HG02938 (cell line): ENCODE results near the gene FFAR3.
"Not testable (repeated sequence)": the region's sequence is repeated elsewhere in the genome, so short reads cannot be mapped to it uniquely, and the experiment has no call there.

Experiments
- ATAC-seq: cut with Tn5 transposase; IDR thresholded peaks from one replicate; pipeline ENCODE4 v1.9.1; 2021; ENCODE audit warnings: mild to moderate bottlenecking, moderate library complexity; ENCODE audit not compliant: unreplicated experiment

FFAR3 gene

DNA sequence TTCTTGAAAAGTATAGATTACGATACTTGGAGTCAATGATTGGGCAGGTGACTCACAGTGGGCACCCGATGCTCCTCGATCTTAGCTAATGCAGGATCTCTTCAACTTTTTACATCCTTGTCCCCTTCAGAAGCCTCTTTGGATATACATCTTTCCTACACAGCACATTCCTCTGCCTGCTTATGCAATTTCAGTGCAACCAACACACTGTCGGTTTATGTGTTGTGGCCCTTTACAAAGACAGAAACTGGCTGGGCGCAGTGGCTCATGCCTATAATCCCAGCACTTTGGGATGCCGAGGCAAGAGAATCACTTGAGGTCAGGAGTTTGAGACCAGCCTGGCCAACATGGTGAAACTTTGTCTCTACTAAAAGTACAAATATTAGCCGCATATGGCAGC, 15.2 kb downstream of the FFAR3 start:
- ATAC-seq = no peak

DNA sequence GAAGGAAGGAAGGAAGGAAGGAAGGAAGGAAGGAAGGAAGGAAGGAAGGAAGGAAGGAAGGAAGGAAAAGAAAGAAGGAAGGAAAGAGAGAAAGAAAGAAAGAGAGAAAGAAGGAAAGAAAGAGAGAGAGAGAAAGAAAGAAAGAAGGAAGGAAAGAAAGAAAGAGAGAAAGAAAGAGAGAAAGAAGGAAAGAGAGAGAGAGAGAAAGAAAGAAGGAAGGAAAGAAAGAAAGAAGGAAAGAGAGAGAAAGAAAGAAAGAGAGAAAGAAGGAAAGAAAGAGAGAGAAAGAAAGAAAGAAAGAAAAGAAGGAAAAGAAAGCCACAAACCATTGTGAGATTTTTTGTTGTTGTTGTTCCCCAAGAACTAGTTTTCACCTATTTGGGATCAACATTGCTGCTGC, 15.8 kb downstream of the FFAR3 start:
- not testable (repeated sequence) for ATAC-seq

DNA sequence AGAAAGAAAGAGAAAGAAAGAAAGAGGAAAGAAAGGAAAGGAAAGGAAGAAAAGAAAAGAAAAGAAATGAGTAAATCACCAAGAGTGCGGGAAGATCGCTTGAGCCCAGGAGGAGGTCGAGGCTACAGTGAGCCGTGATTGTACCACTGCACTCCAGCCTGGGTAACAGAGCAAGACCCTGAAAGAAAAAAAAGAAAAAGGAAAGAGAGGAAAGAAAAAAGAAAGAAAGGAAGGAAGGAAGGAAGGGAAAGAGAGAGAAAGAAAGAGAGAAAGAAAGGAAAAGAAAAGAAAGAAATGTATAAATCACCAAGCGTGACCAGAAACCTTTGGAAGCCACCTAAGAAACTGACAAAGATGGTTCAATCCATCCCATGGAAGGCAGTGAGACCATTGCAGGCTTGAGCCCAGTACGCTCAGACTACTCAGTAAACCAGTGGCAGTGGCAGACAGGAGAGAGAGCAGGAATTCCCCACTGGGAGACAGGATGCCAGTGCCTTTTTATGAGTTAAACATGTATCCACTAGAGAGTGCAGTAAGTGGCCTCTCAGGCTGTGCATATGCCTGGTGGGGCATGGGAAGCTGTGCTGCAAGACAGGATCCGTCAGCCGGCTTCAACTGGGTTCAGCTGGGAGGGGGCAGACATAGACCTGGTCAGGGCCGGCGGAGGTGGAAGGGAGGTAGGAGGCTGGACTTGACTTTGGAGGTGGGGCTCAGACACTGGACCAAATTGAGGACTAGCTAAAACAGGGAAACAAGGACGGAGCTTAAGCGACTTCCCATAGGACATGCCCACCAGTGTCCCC, 17.4 kb downstream of the FFAR3 start:
- ATAC-seq = no peak

DNA sequence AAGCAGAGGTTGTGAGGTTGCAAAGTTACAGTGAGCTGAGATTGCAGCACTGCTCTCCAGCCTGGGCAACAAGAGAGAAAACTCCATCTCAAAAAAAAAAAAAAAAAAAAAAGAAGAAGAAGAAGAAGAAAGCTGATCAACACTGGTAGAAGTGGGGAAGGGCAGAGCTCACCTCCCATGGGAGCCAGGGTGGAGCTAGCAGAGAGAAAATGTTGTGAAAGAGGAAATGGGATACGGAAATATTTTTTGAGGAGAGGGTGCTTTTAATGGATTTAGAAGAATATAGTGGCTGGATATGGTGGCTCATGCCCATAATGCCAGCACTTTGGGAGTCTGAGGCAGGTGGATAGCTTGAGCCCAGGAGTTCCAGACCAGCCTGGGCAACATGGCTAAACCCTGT, 19.4 kb downstream of the FFAR3 start:
- ATAC-seq = no peak

DNA sequence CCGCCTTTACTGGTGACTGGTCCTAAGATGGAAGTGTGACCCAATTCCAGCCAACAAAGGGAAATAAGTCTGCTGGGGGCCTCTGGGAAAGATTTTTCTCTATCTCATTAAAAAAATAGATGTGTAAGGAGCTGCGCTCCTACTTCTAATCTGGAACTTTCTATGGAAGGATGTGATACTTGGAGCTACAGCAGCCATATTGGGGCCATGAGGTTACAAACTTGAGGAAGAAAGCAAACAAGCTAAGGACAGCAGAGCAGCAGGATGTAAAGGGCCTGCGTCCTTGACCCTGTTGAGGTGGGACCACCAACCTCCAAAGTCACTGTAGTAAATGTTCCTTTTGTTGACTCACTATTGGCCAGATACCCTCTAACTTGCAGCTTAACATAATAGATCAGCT, 20.1 kb downstream of the FFAR3 start:
- ATAC-seq = no peak

DNA sequence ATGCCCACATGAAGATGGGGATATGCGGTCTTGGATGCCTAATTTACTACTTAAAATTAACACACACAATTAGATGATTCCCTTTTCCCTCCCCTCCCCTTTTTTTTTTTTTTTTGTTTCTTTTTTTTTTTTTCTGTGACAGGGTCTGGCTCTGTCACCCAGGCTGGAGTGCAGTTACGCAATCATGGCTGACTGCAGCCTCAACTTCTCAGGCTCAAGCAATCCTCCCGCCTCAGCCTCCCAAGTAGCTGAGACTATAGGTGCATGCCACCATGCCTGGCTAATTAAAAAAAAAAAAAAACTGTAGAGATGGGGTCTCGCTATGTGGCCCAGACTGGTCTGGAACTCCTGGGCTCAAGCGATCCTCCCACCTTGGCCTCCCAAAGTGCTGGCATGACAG, 21.3 kb downstream of the FFAR3 start:
- not testable (repeated sequence) for ATAC-seq

DNA sequence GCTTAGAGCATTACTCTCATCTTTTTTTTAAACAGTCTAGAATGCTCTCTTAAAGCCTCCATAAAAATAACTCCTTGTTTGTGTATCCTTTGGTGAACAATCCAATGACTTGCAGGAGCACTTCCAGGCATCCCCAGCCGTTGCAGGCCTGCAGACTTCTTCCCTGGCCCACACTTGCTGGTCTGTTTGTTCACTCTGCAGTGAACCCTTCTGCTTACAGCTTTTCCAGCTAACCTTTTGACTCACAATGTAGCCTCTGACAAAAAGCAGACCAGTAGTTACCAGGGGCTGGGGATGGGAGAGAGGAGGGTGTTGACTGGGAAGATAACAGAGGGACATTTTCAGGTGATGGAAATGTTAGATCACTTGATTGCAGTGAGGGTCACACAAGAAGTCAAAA, 21.7 kb downstream of the FFAR3 start:
- ATAC-seq = no peak

DNA sequence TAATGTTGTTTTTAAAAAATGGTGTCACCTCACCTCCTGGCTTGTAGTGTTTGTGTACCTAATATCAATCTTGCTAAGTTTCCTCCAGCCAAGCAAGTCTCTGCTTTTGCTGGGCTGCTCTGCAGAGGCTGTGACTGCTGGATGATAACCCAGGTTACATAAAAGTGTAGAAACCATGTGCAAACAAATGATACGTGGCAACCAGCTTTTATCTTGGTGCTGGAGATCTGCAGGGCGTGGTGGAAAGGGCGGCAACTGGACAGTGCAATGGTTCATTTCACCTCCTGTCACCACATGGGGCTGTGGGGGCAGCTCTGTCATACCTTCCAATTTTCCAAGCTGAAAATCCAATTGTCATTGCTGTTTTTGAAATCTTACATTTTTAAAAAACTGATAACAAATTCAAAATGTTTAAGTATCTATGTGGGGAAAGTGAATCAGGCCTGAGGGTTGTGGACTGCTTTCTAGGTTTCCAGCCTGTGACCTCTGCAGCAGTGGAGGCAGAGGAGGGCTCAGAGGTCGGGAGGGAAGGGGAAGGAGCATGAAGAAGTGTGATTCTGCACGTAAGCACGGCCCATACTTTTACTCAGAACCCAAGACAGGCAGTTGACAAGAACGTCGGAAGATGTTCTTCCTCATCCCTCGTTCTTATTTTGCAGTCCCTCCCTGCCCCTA, 22.3 kb downstream of the FFAR3 start:
- ATAC-seq = no peak

DNA sequence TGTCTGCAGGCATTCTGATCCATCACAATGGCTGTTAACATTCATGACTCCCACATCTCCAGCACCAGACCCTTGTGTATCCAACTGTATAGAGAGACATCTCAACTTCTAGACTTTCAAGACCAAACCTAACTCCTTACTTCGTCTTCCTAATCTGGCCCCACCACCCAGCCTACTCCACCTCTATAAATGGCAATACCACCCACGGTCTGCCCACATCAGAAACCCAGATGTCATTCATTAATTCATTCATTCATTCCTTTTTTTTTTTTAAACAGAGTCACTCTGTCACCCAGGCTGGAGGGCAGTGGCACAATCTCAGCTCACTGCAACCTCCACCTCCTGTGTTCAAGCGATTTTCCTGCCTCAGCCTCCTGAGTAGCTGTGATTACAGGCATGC, 23.1 kb downstream of the FFAR3 start:
- ATAC-seq = no peak

DNA sequence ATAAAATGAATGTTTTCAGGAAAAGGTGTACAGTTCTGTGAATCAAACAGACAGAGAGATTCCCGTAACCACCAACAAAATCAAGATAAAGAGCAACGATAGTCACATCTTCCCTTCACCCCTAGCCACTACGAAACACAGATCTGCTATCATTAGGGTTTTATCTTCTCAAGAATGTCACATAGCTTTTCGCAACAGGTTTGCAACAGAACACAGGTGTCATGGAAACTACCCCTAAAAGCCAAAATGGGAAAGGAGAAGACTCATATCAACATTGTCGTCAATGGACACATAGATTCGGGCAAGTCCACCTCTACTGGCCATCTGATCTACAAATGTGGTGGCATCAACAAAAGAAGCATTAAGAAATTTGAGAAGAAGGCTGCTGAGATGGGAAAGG, 23.7 kb downstream of the FFAR3 start:
- ATAC-seq = no peak

DNA sequence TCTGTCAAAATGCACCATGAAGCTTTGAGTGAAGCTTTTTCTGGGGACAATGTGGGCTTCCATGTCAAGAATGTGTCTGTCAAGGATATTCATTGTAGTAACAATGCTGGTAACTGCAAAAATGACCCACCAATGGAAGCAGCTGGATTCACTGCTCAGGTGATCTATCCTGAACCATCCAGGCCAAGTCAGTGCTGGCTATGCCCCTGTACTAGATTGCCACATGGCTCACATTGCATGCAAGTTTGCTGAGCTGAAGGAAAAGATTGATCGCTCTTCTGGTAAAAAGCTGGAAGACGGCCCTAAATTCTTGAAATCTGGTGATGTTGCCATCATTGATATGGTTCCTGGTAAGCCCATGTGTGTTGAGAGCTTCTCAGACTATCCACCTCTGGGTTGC, 25.3 kb downstream of the FFAR3 start:
- ATAC-seq = no peak

DNA sequence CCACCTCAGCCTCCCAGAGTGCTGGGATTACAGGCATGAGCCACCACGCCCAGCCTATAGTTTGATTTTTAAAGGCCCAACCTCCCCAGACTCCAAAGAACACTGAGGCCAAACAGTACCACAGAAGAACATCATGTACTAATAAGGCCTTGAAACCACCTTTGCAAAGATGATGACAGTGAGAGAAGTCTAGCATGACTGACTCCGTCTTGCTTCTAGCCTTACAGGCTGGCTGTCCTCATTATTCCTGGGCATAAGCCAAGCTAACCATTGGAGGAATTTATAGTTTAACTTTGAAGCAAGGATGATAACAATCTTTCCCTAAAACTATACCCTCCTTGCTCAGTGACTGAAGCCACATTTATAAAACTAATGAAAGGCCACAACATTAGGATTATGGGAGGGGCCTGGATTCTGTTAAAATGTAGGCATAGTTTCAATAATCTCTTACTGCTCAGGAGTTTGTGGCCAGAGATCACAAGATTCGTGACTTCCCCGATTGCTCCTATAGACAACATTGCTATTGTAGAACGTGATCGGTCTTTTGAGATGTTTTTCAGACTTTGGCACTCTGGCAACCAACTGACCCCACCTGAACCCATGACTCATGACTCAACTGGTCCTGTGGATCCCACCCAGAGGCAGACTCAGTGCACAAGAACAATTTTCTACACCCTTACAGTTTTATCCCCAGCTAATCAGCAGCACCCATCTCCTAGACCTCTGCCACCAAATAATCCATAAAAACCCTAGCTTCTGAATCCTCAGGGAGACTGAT, 30.2 kb downstream of the FFAR3 start:
- no peak for ATAC-seq

DNA sequence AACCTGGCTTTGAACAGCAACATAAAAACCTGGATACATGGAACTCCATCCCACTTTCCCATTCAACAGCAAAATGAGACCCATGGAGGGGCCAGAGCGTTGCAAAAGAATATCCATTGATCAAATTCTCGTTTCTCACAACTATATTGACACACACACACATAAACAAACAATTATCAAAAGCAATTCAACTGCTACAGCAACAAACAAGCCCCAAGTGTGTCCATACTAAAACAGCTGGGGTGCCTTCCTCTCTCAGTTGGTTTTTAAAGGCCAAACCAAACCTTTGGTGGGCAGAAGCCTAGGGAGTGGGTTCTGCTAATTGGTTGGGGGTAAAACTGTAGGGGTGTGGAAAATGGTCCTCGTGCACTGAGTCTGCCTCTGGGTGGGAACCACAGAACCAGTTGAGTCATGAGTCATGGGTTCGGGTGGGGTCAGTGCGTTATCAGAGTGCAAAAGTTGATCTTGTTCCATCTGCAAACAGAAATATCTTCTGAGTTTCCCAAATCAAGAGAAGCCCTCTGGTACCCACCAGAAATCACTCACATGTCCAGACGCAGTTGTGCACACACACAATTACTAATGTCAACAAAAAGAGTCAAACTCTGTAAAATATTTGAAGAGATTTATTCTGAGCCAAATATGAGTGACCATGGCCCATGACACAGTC, 31.1 kb downstream of the FFAR3 start:
- no peak for ATAC-seq

DNA sequence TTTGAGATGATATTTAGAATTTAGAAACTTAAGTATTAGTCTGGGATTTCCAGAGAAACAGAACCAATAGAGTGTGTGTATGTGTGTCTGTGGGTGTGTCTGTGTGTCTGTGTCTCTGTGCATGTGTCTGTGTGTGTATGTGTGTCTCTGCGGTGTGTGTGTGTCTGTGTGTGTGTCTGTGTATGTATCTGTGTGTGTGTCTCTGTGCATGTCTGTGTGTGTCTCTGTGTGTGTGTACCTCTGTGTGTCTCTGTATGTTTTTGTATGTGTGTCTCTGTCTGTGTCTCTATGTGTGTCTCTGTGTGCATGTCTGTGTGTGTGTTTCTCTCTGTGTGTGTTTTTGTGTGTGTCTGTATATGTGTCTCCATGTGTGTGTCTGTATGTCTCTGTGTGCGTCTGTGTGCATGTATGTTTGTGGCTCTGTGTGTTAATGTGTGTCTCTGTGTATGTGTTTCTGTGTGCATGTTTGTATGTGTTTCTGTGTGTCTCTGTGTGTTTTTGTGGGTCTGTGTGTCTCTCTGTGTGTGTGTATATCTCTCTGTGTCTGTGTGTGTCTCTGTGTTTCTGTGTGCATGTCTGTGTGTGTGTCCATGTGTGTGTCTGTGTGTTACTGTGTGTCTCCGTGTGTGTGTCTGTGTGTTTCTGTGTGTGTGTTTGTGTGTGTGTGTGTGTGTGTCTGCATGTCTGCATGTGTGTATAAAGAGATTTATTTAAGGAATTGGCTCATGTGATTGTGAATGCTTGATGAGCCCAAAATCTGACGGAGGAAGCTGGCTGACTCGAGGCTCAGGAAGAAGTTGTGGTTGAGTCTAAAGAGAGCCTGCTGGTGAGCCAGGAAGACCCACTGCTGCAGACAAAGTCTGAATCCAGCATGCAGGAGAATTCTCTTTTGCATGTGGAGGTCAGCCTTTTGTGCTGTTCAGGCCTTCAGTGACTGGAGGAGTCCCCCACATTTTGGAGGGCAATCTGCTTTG, 34.8 kb downstream of the FFAR3 start:
- ATAC-seq = no peak

DNA sequence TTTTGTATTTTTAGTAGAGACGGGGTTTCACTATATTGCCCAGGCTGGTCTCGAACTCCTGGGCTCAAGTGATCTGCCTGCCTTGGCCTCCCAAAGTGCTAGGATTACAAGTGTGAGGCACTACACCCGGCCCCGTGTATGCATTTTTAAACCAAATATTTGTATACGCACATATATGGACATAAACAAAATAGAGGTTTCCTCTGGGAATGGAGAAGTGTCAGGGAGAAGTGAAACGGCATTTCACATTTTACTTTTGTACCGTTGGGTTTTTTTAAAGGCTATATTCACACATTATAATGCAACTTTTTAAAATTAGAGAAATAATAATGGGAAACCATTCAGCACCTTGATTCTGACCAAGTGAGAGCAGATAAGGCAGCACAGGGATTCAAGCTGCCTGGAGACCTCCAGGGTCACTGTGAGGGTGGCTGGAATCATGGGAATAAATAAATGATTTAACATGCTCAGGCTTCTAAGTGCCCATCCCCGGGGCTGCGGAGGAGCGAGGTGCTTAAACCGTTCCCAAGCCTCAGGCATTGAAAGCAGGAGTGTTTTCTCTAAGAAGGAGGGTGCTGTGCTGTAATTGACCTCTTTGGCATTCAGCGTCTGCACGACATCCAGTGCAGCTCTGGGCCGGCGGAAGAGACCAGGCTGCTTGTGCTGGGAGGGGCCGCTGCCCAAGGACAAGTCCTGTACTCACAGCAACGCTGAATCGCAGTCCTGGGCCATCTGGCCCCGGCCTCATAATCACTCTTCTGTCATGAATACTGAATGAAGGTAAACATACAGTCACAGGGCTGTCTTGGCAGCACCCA, 37.3 kb downstream of the FFAR3 start:
- no peak for ATAC-seq

DNA sequence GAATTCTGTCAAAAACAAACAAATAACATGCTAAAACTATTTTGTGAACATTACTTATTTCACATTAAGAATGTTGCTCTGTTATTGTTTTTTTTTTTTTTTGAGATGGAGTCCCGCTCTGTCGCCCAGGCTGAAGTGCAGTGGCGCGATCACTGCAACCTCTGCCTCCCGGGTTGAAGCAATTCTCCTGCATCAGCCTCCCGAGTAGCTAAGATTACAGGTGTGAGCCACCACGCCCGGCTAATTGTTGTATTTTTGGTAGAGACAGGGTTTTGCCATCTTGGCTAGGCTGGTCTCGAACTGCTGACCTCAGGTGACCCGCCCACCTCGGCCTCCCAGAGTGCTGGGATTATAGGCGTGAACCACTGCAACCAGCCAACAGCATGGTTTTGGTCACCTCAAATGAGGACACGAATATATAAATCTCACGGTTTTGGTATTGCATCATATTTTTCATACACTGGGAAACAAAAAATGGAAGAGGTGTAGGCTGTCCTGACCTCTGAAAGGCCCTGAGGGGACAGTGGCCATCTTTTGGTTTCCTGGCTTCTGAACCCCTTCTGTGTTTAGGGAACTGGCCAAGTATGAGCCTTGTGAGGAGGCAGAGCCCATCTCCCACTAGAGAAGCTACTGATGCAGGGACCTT, 38.1 kb downstream of the FFAR3 start:
- ATAC-seq = no peak

DNA sequence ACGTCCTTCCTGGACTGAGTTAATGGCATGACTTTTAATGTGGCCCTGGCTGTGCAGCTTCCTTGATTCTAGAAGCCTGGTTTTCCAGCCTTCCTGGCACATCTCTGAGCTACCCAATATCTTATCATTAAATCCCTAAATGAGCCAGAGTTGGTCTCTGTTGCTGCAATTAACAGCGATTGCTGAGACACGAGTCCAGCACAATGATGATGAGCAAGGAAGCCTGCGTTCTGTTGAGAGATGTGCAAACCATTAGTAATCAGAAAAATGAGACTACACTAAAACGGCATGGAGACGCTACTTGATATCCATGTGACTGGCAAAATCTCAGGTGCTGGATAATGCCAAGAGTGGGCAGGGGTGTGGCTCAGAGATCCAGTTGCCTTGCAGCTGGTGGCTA, 38.8 kb downstream of the FFAR3 start:
- ATAC-seq = no peak

DNA sequence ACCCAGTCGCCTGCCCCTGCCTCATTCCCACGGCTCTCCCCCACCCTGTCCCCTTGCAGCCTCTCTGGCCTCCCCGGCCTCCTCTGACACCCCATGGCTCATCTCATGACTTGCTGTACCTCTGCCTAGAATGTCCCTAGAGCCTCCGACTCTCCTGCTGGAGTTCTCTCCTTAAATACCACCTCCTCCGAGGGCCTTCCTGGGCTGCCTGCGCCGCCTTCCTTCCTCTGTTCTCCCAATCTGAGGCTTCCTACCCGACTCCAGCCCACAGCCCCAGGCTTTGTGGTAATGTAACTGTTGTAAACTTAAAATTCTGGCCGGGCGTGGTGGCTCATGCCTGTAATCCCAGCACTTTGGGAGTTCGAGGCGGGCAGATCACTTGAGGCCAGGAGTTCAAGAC, 40.3 kb downstream of the FFAR3 start:
- ATAC-seq = no peak

DNA sequence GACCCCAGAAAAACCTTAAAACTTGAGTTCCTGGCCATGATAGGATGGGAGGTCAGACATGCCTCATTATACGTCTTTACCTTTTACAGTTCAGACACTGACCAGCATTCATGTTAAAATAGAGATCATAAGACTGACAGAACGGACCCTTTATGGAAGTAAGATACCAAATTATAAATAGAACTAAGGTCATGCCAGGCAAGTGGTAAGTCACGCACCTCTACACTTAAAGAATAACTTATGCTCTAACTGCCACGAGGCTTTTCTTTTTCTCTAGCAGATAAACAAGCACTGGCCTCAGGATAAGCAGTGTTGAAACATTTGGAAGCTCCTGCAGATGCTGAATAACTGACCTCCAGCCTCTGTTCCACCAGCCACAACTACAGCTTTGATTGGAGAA, 41.0 kb downstream of the FFAR3 start:
- no peak for ATAC-seq
